ENCODE data around the gene KCNN3.
A peak's percentile ranks its signal among the peaks of the same experiment; 100 is the strongest.
"Not testable (repeated sequence)": the region's sequence is repeated elsewhere in the genome, so short reads cannot be mapped to it uniquely, and the experiment has no call there.

Gene KCNN3

GRCh38 chr1:154670310-154671270, 199.5 kb downstream of the KCNN3 start:
- DNase-seq = not testable (repeated sequence)

- DNase-seq = peak in 53 of 56 donors; percentile 2 to 83 (median 40)
Observed at GRCh38 chr1:154669464-154670282, 200.4 kb downstream of the KCNN3 start.

GRCh38 chr1:154666051-154666790, 203.9 kb downstream of the KCNN3 start:
- no peak for DNase-seq

GRCh38 chr1:154664331-154665002, 205.6 kb downstream of the KCNN3 start:
- DNase-seq = no peak

- DNase-seq = peak in 2 of 56 donors; percentile 2 to 16
Observed at GRCh38 chr1:154663471-154664060, 206.5 kb downstream of the KCNN3 start.

GRCh38 chr1:154661110-154661509, 209.0 kb downstream of the KCNN3 start:
- DNase-seq = no peak

- DNase-seq = no peak
Observed at GRCh38 chr1:154659823-154660592, 210.1 kb downstream of the KCNN3 start.

GRCh38 chr1:154657556-154657955, 212.5 kb downstream of the KCNN3 start:
- DNase-seq = no peak

- DNase-seq = no peak
Observed at GRCh38 chr1:154652893-154653292, 217.2 kb downstream of the KCNN3 start.

Data from amygdala (tissue), 56 donors.